ENCODE measurements around the gene BCAP31.

- TF ChIP-seq CTCF (conservative IDR thresholded peaks at IDR 0.05; ENCODE audit: low read depth, low read length) = no peak
- no peak for TF ChIP-seq EZH2 (IDR thresholded peaks at IDR 0.05; ENCODE audit: borderline replicate concordance, low read depth, low read length, poor library complexity, severe bottlenecking)
These were observed 45.8 kb upstream of the BCAP31 start for GRCh38 chrX:153769865-153770600.
